Measurements from ENCODE around the gene COPRS. TPM values are rescaled to one million over a fixed set of nuclear protein-coding genes. Genes with fewer than 3 reads are reported as not detected.

The COPRS gene
- total and polyA plus RNA-seq, 7 donors: 29.4 to 216 (median 135) TPM

DNA sequence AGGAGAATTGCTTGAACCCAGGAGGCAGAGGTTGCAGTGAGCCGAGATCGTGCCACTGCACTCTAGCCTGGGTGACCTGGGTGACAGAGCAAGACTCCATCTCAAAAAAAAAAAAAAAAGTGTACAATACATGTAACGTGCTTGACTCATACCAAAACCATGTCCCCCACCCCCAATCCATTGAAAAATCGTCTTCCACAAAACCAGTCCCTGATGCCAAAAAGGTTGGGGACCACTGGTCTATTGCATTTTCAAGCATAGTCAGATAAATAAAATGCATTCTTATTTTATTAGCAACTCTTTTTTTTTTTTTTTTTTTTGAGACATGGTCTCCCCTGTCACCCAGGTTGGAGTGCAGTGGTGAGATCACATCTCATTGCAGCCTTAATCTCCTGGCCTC lies 52.1 kb downstream of the COPRS start:
- no peaks in the 10 kb centered on the region for H3K36me3 ChIP-seq
- H3K9me3 ChIP-seq: no peaks in the 10 kb centered on the region
- H3K4me1 ChIP-seq: peaks cover 0 to 6% (median 2%) of the 10 kb centered on the region in 4 donors
- H3K27me3 ChIP-seq: no peaks in the 10 kb centered on the region
- intact Hi-C loops (cut with DNase I): no loop called here
- WGBS, 2 donors: 92% methylated on average over 4 of the region's 4 CpGs
- H3K4me3 ChIP-seq: no peak overlapping the region
- H3K27ac ChIP-seq: no peak overlapping the region
- DNase-seq: no peak
- TF ChIP-seq POLR2AphosphoS5 (IDR thresholded peaks at IDR 0.05) (no peak), EP300 (IDR thresholded peaks at IDR 0.05) (no peak), POLR2A (IDR thresholded peaks at IDR 0.05) (no peak)
- TF ChIP-seq, protein P1, sequence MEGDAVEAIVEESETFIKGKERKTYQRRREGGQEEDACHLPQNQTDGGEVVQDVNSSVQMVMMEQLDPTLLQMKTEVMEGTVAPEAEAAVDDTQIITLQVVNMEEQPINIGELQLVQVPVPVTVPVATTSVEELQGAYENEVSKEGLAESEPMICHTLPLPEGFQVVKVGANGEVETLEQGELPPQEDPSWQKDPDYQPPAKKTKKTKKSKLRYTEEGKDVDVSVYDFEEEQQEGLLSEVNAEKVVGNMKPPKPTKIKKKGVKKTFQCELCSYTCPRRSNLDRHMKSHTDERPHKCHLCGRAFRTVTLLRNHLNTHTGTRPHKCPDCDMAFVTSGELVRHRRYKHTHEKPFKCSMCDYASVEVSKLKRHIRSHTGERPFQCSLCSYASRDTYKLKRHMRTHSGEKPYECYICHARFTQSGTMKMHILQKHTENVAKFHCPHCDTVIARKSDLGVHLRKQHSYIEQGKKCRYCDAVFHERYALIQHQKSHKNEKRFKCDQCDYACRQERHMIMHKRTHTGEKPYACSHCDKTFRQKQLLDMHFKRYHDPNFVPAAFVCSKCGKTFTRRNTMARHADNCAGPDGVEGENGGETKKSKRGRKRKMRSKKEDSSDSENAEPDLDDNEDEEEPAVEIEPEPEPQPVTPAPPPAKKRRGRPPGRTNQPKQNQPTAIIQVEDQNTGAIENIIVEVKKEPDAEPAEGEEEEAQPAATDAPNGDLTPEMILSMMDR (IDR thresholded peaks at IDR 0.05): no peak

DNA sequence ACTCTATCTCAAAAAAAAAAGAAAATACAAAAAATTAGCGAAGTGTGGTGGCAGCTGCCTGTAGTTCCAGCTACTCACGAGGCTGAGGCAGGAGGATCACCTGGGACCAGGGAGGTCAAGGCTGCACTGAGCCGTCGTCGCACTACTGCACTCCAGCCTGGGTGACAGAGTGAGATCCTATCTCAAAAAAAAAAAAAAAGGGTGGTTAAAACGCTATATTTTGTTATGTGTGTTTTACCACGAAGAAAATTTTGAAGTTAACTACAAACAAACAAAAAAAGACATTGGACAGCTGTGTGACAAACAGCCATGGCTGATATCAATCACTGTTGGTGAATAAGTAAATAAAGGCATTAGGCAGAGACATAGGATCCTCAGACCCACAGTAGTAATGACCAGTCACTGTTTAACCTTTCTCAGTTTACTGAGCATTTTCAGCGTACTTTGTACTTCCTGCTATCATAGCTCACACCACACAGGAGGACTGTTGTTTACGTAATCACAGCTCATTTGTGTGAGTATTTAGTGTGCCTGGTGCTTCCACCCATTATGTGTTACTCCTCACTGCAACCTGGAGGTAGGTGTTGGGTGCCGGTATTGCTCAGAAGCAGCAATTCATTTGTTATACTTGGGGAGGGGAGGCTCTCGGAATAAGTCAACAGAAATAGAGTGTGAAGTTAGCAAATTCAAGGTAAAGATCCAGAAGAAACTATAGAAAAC lies 55.4 kb downstream of the COPRS start:
- TF ChIP-seq POLR2AphosphoS5 (IDR thresholded peaks at IDR 0.05): no peak
- no peak for TF ChIP-seq POLR2A (IDR thresholded peaks at IDR 0.05)
- TF ChIP-seq EP300 (IDR thresholded peaks at IDR 0.05): no peak
- TF ChIP-seq, protein P1 (IDR thresholded peaks at IDR 0.05): no peak
- 16 to 58% methylated on average over 11 of the region's 11 CpGs for WGBS, 2 donors
- no peaks in the 10 kb centered on the region for H3K27me3 ChIP-seq
- intact Hi-C loops (cut with DNase I): no loop called here
- H3K36me3 ChIP-seq: no peaks in the 10 kb centered on the region
- peaks cover 0 to 6% (median 0%) of the 10 kb centered on the region in 4 donors for H3K4me1 ChIP-seq
- no peak for DNase-seq
- H3K9me3 ChIP-seq: no peaks in the 10 kb centered on the region
- H3K4me3 ChIP-seq: no peak overlapping the region
- no peak overlapping the region for H3K27ac ChIP-seq

DNA sequence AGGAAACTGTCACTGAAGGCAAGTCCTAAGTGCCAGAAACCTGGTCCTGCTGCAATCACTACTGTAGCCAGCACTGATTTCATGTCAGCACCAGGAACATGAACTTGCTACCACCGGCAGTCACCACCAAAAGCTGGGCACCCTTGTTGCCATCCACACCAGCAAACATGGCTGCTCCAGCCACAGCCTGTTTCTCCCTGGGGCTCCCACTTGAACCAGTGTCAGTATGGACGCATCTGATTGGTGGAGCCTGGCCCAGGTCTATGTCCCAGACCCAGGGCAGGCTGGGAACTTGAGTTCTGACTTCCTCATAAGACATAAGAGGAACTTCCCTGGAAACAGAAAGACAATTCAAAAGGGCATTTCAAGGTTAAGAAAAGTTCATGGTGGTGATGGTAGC lies 56.5 kb downstream of the COPRS start:
- Histone ChIP-seq H3K27me3 (no peaks in the 10 kb centered on the region), H3K9me3 (no peaks in the 10 kb centered on the region), H3K4me1 (peaks cover 0 to 6% (median 0%) of the 10 kb centered on the region in 4 donors), H3K27ac (no peak overlapping the region), H3K4me3 (no peak overlapping the region), H3K36me3 (no peaks in the 10 kb centered on the region)
- 97% methylated on average over 2 of the region's 2 CpGs for WGBS, 2 donors
- peak; percentile 49 for DNase-seq
- intact Hi-C loops (cut with DNase I): no loop called here
- no peak for TF ChIP-seq POLR2AphosphoS5 (IDR thresholded peaks at IDR 0.05)
- no peak for TF ChIP-seq POLR2A (IDR thresholded peaks at IDR 0.05)
- no peak for TF ChIP-seq EP300 (IDR thresholded peaks at IDR 0.05)
- TF ChIP-seq, protein P1 (IDR thresholded peaks at IDR 0.05): no peak

Other genes with a start within 250 kb of the COPRS start
- gene UTP6, start 42.5 kb upstream of the COPRS start, total RNA-seq: 10 to 100 TPM; 22.1 to 29.7 (median 25.2) TPM
- gene UTP6, start 42.5 kb upstream of the COPRS start, polyA plus RNA-seq: 10 to 100 TPM; 11.8 to 46.4 (median 19.8) TPM
- 10 to 100 TPM; 21.2 to 26.3 (median 24.7) TPM for gene SUZ12, start 77.8 kb upstream of the COPRS start, total RNA-seq
- gene SUZ12, start 77.8 kb upstream of the COPRS start, polyA plus RNA-seq: 10 to 100 TPM in 2 of 3 donors, 1 to 10 TPM in 1; 9.6 to 13.9 (median 13.2) TPM
- 10 to 100 TPM; 14.0 to 44.9 (median 17.6) TPM for gene LRRC37B, start 148.1 kb upstream of the COPRS start, total RNA-seq
- gene LRRC37B, start 148.1 kb upstream of the COPRS start, polyA plus RNA-seq: 10 to 100 TPM in 1 of 3 donors, 1 to 10 TPM in 2; 4.2 to 10.8 (median 6.2) TPM

Measured in sigmoid colon (tissue), 7 donors.